Body of pancreas (tissue), 4 donors: ENCODE results near the gene SLCO3A1. TPM values are rescaled to one million over a fixed set of nuclear protein-coding genes. Genes with fewer than 3 reads are reported as not detected.

Experiments
- ATAC-seq: fragments of 150-250 bp; one replicate; pipeline ENCODE4 v1.9.1; 2016
- DNase-seq, 4 donors: peaks; one replicate each; pipeline ENCODE4 v3.0.0-alpha.2; 2019
- H3K27ac ChIP-seq, 4 donors: fragments of 200-600 bp; sonication (generic); 1 replicate in 3 of 4; 2 replicates in 1 of 4; pipeline versions ENCODE4 v1.5.1 to v1.6.1; 2016 to 2019; ENCODE audit warnings: mild to moderate bottlenecking in 1 of 4, mixed read lengths in 1 of 4, moderate library complexity in 1 of 4
- H3K27me3 ChIP-seq, 2 donors: fragments of 200-600 bp; sonication (generic); one replicate each; pipeline ENCODE4 v1.6.0; 2016; ENCODE audit warnings: mild to moderate bottlenecking in 1 of 2
- H3K36me3 ChIP-seq, 2 donors: fragments of 200-600 bp; sonication (generic); replicated peaks in 1 of 2; 2 replicates each; pipeline ENCODE4 v1.5.1; 2016; ENCODE audit warnings: low read depth in 2 of 2; ENCODE audit not compliant: insufficient read depth in 1 of 2
- H3K4me1 ChIP-seq: fragments of 200-600 bp; sonication (generic); one replicate; pipeline ENCODE4 v1.6.0; 2016
- H3K4me3 ChIP-seq, 2 donors: fragments of 200-600 bp; sonication (generic); 1 replicate in 1 of 2; 2 replicates in 1 of 2; pipeline ENCODE4 v1.5.1; 2016 to 2019
- H3K9me3 ChIP-seq, 3 donors: fragments of 200-600 bp; sonication (generic); 1 replicate in 2 of 3; 2 replicates in 1 of 3; pipeline ENCODE4 v1.5.1; 2016
- CTCF ChIP-seq, 7 experiments: fragments of 450-650 bp in 4 of 7; fragments of 200-600 bp in 3 of 7; sonication (generic) in 3 of 7; IDR thresholded peaks; one replicate each; pipeline ENCODE4 v1.5.1; 2016 to 2019; ENCODE audit warnings: antibody characterized with exemption in 7 of 7
- POLR2A ChIP-seq, 3 donors: fragments of 450-650 bp; IDR thresholded peaks; one replicate each; pipeline ENCODE4 v1.6.1; 2016; ENCODE audit warnings: antibody characterized with exemption in 3 of 3, mild to moderate bottlenecking in 2 of 3
- WGBS, 2 donors: methylation state at CpG; one replicate each; pipeline ENCODE4 v1.1.5; 2017; 5-methylcytosine and 5-hydroxymethylcytosine counted together
- intact Hi-C: fragments of 100-400 bp; cut with DNase I; formaldehyde crosslinking; loops from one replicate; pipeline ENCODE4 v1.15.1; 2023
- total RNA-seq, 2 donors: library from RNA; depleted of rRNA; stranded (reverse); fragments of >200 nt; gene quantifications; one replicate each; pipeline ENCODE4 v1.1.0, GENCODE V29; 2016

The SLCO3A1 gene
- total RNA-seq, 2 donors from 2014 or later, result 5.7 to 12.9 TPM

GRCh38 chr15:92033723-92034122 is 180.2 kb downstream of the SLCO3A1 start:
- no peaks in the 10 kb centered on the region for H3K27me3 ChIP-seq
- peaks cover 8% of the 10 kb centered on the region for H3K4me1 ChIP-seq
- WGBS, 2 donors, result 49 to 69% methylated on average over 8 of the region's 8 CpGs
- no peak for DNase-seq
- intact Hi-C loops, result no loop called here
- H3K27ac ChIP-seq, result no peak overlapping the region
- TF ChIP-seq POLR2A (IDR thresholded peaks at IDR 0.05) (no peak), CTCF (IDR thresholded peaks at IDR 0.05) (no peak)
- H3K36me3 ChIP-seq, result no peaks in the 10 kb centered on the region
- H3K9me3 ChIP-seq, result no peaks in the 10 kb centered on the region
- no peak overlapping the region for H3K4me3 ChIP-seq
- ATAC-seq, result no peak

- ATAC-seq, result no peak
- TF ChIP-seq CTCF (IDR thresholded peaks at IDR 0.05) (no peak), POLR2A (IDR thresholded peaks at IDR 0.05) (no peak)
Measured at GRCh38 chr15:92034227-92034626, 180.7 kb downstream of the SLCO3A1 start.

GRCh38 chr15:92035551-92035950 is 182.0 kb downstream of the SLCO3A1 start:
- intact Hi-C loops, result no loop called here
- H3K27ac ChIP-seq, result no peak overlapping the region
- DNase-seq (no peak), ATAC-seq (no peak)
- WGBS, 2 donors, result 43 to 60% methylated on average over 2 to 3 of the region's 3 CpGs
- H3K4me3 ChIP-seq, result no peak overlapping the region
- H3K36me3 ChIP-seq, result no peaks in the 10 kb centered on the region
- no peak for TF ChIP-seq POLR2A (IDR thresholded peaks at IDR 0.05)
- no peak for TF ChIP-seq CTCF (IDR thresholded peaks at IDR 0.05)
- H3K4me1 ChIP-seq, result no peaks in the 10 kb centered on the region
- no peaks in the 10 kb centered on the region for H3K9me3 ChIP-seq
- H3K27me3 ChIP-seq, result no peaks in the 10 kb centered on the region

More at GRCh38 chr15:92034227-92034626, 180.7 kb downstream of the SLCO3A1 start:
- Histone ChIP-seq H3K9me3 (no peaks in the 10 kb centered on the region), H3K4me3 (no peak overlapping the region), H3K36me3 (no peaks in the 10 kb centered on the region), H3K27ac (no peak overlapping the region), H3K27me3 (no peaks in the 10 kb centered on the region), H3K4me1 (peaks cover 8% of the 10 kb centered on the region)
- intact Hi-C loops, result no loop called here
- no peak for DNase-seq
- 64 to 80% methylated on average over 7 of the region's 7 CpGs for WGBS, 2 donors

GRCh38 chr15:92035961-92036360 is 182.5 kb downstream of the SLCO3A1 start:
- no peaks in the 10 kb centered on the region for H3K9me3 ChIP-seq
- intact Hi-C loops, result no loop called here
- TF ChIP-seq CTCF (IDR thresholded peaks at IDR 0.05), result no peak
- no peaks in the 10 kb centered on the region for H3K4me1 ChIP-seq
- no peak overlapping the region for H3K4me3 ChIP-seq
- 26 to 27% methylated on average over 2 of the region's 2 CpGs for WGBS, 2 donors
- no peaks in the 10 kb centered on the region for H3K36me3 ChIP-seq
- DNase-seq (no peak), ATAC-seq (no peak)
- no peaks in the 10 kb centered on the region for H3K27me3 ChIP-seq
- no peak overlapping the region for H3K27ac ChIP-seq

- 50 to 74% methylated on average over 1 of the region's 1 CpG for WGBS, 2 donors
- Histone ChIP-seq H3K4me3 (no peak overlapping the region), H3K27me3 (no peaks in the 10 kb centered on the region)
Measured at GRCh38 chr15:92037491-92037890, 184.0 kb downstream of the SLCO3A1 start.

More at GRCh38 chr15:92037491-92037890, 184.0 kb downstream of the SLCO3A1 start:
- TF ChIP-seq CTCF (IDR thresholded peaks at IDR 0.05) (no peak), POLR2A (IDR thresholded peaks at IDR 0.05) (no peak)
- intact Hi-C loops, result no loop called here
- no peak for DNase-seq
- ATAC-seq, result no peak
- H3K4me1 ChIP-seq, result no peaks in the 10 kb centered on the region
- no peaks in the 10 kb centered on the region for H3K36me3 ChIP-seq
- no peaks in the 10 kb centered on the region for H3K9me3 ChIP-seq
- no peak overlapping the region for H3K27ac ChIP-seq
